GM19240 (cell line): ENCODE results near the gene COG2.
"Not testable (repeated sequence)": the region's sequence is repeated elsewhere in the genome, so short reads cannot be mapped to it uniquely, and the experiment has no call there.

Experiments
- DNase-seq: peaks from one replicate; pipeline ENCODE4 v3.0.0; 2011; ENCODE audit warnings: low spot score; ENCODE audit not compliant: insufficient read length

Gene COG2

DNA sequence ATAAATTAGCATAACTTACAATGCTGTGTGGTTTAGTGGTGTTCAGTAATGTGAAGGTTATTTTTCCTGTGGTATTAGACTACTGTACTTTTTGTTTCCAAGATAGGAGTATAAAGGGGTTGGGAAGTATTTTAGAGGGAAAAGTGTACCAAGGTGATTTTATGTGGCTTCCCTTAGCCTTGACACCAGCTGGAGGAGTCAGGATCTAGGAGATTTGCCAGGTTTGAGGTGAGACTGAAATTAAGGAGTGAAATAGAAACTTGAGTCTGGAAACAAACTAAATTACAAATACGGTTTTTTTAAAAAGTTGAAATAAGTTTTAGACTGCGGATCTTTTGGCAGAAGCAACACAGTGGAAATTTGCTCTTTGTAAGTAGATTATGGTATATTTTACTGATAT lies 32.3 kb downstream of the COG2 start:
- DNase-seq: no peak

DNA sequence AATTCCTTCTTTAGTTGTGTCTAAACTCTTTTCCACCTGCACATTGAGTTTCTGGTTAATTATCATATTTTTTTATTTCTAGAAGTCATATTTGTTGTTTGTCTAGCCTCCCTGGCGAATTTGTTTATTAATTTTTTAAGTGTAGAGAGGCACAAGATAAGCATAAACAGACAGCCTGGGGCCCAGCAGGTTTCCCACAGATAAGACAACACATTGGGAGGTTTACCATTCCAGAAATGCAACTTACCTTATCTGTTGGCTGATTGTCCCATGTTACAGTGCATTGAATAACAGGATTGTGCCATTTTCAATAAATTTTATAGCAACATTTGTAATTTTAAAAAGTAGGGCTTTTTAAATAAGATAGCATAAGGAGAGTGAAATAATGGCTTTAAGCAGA lies 34.9 kb downstream of the COG2 start:
- no peak for DNase-seq

DNA sequence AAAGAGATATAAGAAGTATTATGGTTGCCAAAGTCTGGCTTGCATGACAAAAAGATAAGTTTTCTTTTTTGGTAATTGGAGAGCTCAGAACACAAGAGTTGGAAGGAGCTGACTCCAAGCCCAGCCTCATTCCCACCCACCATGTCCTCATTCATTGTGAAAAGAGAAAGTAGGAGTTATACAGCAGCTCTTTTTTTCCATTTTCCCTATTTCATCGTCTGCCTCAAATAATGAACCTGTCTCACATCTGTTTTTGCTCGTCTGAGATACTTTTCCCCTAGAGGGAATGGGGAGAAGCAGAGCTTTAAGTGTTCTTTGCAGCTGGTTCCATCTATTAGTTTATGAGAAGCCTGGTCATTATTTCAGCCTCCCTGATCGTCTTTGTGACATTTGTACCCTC lies 36.9 kb downstream of the COG2 start:
- no peak for DNase-seq

- DNase-seq: no peak
Observed at GRCh38 chr1:230679825-230680224, 37.5 kb downstream of the COG2 start.

GRCh38 chr1:230680300-230681025 lies 38.2 kb downstream of the COG2 start:
- DNase-seq: no peak

- no peak for DNase-seq
Observed at GRCh38 chr1:230681599-230681998, 39.3 kb downstream of the COG2 start.

- no peak for DNase-seq
Observed at GRCh38 chr1:230682274-230682673, 40.0 kb downstream of the COG2 start.

- no peak for DNase-seq
Observed at GRCh38 chr1:230682882-230683610, 40.8 kb downstream of the COG2 start.

DNA sequence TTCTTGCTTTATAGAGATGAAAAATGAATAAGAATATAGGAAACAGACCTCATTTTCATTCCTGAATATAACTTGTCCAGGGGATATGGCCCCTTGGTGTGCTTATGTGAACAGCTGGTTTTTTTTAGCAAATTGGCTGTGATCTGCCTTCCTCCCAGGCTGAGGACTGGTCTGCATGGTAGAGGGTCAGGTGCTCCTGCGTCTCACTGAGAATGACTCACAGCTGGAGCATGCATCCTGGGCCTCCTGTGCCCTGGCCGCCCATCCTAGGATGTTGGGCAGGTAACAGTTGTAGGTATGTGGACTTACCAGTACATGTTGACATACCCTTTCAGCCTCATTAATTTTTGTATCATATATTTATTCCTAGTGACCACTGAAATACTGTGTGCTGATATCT lies 41.9 kb downstream of the COG2 start:
- DNase-seq: no peak

GRCh38 chr1:230684998-230685397 lies 42.7 kb downstream of the COG2 start:
- no peak for DNase-seq

GRCh38 chr1:230686747-230687146 lies 44.5 kb downstream of the COG2 start:
- DNase-seq: no peak

DNA sequence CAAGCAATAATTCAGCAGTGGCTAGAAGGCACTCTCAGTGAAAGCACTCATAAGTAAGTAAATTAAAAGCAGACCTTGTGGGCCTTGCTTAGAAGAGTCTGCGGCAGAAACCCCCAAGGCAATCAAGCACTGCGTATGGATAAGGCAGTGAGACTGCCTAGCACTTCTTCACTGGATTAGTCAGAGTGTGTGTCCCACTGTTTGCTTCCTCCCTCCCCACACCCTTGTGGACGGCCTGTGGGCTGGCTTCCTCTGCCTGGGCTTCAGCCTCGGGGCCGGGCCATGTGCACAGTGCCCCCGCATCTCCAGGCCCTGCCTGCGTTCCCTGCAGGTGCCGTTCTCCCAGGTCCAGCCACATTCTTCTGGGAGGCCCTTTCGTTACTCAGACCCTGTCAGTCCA lies 47.8 kb downstream of the COG2 start:
- no peak for DNase-seq

DNA sequence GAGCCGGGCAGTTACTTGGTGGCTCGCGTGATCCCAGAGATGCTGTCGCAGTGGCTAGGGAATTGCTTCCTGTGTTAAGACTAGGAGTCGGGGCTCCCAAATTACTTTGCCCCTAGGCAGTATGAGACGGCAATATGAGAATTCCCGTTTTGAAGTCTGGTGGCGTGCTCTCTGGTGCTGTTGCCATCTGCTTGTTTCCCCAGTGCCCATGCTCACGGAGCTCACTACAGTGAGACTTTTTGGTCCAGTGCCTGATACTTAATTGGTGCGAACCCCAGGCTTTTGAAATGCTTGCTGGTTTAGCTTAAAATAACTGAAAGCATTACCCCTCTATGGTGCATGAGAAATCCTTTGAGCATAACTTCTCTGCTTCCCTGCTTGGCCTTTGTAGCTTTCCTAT lies 49.3 kb downstream of the COG2 start:
- no peak for DNase-seq

DNA sequence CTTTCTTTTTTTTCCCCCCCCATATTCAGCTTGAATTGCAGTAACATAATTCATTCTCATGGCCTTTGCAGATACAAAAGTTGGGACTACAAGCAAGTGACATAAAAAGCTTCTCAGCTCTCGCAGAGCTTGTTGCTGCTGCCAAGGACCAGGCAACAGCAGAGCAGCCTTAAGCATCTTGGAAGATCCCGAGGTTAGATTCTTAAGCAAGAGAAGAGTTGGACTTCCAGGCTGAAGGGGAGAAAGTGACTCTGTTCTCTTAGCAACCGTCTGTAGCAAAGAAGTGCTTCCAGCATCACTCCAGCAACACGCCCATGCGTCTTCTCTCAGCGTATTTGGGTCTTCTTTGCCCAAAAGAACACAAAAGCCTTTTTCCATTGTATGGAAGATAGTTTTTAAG lies 50.9 kb downstream of the COG2 start:
- no peak for DNase-seq

GRCh38 chr1:230693777-230694176 lies 51.5 kb downstream of the COG2 start:
- DNase-seq: no peak

- no peak for DNase-seq
Observed at GRCh38 chr1:230694464-230694863, 52.2 kb downstream of the COG2 start.

DNA sequence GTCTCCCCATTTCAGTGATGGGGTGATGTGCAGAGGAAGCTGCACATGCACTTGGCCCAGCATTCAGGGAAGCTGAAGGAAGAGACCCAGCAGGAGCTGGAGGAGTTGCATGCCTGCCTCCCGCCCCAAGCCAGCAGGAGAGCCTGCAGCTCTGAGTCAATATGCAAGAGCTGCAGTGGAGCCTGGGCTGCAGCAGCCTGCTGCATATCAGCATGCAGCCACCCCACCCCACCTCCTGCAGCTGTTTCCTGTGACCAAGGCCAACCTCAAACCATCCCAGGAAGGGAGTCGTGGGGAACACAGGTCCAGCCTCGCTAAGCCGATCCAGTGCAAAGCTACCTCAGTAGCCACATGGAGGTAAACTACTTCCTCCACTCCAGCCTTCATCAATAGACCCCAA lies 52.7 kb downstream of the COG2 start:
- no peak for DNase-seq

- DNase-seq: no peak
Observed at GRCh38 chr1:230696218-230696617, 53.9 kb downstream of the COG2 start.

GRCh38 chr1:230696722-230697437 lies 54.6 kb downstream of the COG2 start:
- DNase-seq: no peak

DNA sequence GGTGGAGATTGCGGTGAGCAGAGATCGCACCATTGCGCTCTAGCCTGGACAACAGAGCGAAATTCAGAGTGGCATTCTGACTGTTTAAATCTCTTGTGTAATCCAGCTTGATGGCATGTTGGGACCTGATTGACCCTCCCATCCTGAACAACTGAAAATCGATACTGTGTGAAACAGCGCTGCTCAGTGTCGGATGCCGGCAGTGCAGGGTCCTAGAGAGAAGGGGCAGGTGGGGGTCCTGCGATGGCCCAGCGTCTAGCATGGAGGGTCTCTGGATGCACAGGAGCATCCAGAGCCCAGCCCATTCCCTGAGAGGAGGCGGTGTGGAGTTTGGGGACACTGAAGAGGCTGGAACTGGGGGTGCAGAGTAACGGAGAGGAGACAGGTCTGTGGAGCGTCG lies 55.8 kb downstream of the COG2 start:
- no peak for DNase-seq

DNA sequence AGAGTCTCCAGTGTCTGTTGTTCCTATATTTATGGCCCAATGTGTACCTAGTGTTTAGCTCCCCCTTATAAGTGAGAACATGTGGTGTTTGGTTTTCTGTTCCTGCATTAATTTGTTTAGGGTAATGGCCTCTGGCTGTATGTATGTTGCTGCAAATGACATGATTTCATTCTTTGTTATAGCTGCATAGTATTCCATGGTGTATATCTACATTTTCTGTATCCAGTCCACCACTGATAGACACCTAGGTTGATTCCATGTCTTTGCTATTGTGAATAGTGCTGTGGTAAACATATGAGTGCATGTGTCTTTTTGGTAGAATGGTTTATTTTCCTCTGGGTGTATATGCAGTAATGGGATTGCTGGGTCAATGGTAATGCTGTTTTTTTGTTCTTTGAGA lies 56.7 kb downstream of the COG2 start:
- not testable (repeated sequence) for DNase-seq

DNA sequence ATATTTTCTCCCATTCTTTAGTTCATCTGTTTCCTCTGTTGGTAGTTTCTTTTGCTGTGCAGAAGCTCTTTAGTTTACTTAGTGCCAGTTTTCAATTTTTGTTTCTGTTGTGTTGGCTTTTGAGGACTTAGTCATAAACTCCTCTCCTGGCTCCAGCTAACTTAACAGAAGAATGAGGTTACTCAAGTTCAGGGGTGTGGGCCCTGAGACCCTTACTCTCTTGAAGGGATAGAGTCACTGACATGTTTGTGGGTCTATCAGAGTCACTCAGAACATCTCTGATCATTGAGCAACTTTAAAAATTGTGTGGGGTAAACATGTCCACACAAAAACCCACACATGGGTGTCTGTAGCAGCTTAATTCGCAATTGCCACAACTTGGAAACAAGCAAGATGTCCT lies 57.4 kb downstream of the COG2 start:
- DNase-seq: no peak

DNA sequence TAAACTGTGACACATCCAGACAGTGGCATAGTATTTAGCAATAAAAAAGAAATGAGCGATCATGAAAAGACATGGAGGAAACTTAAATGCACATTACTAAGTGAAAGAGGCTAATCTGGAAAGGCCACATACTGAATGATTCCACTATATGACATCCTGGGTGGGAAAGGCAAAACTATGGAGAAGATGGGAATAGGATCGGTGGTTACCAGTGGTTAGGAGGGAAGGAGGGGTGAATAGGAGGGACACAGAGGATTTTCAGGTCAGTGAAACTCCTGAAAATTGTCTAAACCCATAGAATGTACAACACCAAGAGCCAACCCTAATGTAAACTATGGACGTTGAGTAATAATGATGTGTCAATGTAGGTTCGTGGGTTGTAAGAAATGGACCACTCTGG lies 57.9 kb downstream of the COG2 start:
- no peak for DNase-seq
